Skeletal muscle cell (primary cell): Measurements from ENCODE around the gene HTRA3.

Source experiments
- DNase-seq: peaks from one replicate; pipeline ENCODE4 v3.0.0-alpha.2; 2010; ENCODE audit warnings: low read depth
- H3K4me3 ChIP-seq: 2 replicates; pipeline ENCODE4 v1.5.1; 2011; ENCODE audit warnings: low read depth, mild to moderate bottlenecking, control low read depth, low read length, moderate library complexity

Gene HTRA3

DNA sequence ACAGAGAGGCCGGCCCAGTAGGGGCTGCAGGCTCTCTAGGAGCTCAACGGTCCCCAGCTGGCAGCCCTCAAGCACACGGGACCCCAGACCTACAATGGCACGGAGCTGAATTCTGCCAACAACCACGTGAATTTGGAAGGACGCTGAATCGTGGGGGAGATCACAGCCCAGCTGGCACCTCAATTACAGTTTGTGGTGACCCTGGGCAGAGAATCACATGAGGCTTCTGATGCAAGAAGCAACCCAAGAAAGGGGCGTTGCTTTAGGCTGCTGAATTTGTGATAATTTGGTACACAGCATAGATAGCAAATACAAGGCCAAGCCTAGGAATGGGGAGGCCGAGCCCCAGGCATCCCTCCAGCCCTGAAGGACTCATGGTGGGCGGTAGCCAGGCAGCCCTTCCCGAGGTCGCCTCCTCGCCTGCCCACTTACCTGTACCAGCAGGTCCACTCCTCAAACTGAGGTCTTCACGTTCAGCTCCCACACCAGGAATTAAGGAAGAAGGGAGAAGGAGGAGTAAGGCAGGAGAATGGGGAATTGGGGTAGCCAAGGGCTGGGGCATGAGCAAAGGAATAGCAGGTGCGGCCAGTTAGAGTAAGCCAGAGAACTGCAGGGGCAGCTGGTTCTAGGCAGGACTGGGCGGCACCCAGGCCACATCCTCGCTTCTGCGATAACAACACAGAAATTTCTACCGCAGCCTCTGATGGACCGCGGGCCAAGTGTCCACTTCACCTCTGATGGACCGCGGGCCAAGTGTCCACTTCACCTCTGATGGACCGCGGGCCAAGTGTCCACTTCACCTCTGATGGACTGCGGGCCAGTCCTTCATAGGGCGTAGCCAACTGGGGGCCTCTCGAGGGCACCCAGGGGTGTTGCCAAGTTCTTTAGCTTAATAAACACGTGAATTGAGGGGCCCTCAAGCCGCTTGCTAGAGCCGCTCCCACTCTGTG, 23.4 kb upstream of the HTRA3 start:
- H3K4me3 ChIP-seq, result no peak overlapping the region
- no peak for DNase-seq

DNA sequence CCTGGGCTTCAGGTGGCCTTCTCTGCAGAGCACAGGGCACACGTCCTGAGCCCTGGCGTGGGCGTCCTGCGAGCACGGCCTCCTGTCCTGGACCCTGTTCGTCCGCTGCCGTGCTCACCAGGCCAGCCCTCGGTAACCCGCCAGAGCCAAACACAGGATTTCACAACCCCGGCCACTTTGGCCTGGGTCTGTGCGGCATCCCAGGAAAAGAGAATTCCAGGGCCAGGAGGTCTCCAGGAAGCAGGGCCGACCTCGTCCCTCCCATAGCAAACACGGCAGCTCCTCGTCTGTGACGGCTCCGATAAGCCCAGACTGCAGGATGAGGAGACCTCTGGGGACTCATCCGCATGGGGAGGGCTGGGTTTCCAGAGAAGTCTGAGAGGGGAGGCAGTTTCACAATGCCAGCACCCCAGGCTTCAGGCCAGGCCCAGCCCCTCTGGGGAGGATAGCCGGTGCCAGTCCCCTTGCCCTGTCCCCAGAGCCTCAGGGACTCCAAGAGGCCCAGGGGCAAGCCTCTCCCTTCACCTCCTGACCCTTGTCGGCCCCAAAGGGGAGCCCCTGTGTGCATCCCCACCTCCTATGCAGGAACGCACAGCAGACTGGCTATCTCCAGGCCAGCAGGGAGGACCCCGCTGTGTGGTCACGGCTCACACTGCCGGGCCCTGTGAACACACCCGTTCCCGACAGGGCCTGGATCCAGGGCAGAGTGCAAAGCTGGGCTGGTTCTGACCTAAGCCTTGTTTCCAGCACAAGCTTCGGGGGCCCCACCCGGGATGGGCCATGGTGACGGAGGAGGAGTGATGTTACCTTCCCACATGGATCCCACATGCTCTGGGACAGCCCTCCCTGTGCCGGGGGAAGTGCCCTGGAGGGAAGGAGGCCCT, 22.3 kb upstream of the HTRA3 start:
- no peak for DNase-seq
- H3K4me3 ChIP-seq, result no peak overlapping the region

DNA sequence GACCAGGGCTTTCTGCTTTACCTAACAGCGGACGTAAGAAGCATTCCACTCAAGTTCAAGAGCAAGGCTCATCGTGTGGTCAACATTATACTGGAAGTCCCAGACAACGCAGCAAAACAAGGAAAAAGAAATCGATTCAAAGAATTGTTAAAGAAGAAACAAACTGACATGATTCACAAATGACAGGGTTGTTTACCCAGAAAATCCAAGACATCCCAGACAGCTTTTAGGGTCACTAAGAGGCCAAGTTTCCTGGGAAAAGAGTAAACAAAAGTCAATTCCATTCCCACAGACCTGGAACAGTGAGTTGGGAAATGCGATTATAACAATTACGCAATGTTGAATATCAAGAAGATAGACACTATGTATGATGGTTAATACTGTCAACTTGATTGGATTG, 21.5 kb upstream of the HTRA3 start:
- H3K4me3 ChIP-seq, result no peak overlapping the region
- DNase-seq, result no peak

DNA sequence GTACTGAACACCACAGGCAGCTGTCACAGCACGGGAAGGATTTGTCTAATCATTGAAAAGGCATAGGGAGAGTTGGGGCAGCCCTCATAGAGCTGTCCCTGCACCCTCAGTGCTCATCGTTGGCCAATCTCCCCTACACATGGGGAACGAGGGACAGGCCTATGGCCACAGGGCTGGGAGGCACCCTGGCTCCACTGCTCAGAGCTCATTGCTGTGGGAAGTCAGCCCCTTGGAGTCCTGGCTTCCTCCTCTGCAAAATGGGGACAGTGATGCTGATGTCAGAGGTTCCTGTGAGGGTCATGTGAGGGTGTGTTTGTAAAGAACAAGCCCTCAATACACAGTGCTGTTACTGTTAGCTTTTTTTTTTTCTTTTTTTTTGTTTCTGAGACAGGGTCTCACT, 19.3 kb upstream of the HTRA3 start:
- no peak for DNase-seq
- no peak overlapping the region for H3K4me3 ChIP-seq

DNA sequence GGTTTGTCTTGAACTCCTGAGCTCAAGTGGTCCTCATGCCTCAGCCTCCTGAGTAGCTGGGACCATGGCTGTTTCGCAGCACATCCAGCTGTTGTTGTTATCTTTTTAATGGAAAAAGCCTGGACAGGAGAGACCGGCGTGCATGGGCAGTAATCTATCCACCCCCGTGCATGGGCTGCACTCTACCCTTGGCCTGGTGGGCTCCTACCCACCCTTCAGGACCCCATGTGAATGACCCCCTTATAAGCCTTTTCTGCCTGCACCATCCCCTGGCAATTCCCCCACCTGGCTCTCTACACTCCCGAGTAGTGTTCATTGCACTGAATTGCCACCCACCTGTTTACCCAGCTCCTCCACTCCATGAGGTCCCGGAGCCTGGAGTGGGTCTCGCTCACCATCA, 18.9 kb upstream of the HTRA3 start:
- H3K4me3 ChIP-seq, result no peak overlapping the region
- no peak for DNase-seq

DNA sequence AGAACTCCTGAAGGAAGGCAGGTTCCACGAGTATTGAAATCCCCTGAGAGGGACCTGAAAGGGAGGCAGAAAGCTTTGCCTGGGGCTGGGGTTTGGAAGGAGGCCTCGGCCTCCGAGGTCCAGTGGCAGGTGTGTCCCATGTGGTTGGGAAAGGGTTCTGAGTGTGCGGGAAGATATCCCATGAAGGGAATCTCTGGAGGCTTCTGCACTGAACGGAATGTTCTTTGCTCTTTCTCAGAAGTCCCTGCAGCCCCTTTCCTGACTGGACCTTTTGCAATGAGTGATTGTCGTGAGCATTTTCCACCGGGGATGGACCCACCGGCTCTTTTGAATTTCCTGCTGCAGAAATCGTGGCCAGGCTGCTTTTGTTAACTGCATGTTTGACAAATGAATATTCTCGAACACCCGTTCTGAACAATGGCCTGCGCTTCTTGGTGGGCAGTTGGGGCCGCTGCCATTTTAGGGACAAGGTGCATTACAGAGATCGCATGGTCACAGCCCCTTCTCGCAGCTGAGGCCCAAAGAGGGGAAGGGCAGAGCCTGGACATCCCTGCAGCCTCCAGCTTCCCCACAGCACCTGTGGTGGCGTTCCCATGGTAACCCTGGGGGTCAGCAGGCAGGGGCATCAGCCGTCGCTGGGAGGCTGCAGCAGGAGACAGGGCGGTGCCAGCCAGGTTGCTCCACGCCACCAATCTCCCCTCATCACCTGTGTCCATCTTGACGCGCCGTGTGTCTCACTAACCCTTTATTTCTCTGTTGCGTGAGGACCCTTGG, 18.3 kb upstream of the HTRA3 start:
- no peak overlapping the region for H3K4me3 ChIP-seq
- DNase-seq, result no peak

DNA sequence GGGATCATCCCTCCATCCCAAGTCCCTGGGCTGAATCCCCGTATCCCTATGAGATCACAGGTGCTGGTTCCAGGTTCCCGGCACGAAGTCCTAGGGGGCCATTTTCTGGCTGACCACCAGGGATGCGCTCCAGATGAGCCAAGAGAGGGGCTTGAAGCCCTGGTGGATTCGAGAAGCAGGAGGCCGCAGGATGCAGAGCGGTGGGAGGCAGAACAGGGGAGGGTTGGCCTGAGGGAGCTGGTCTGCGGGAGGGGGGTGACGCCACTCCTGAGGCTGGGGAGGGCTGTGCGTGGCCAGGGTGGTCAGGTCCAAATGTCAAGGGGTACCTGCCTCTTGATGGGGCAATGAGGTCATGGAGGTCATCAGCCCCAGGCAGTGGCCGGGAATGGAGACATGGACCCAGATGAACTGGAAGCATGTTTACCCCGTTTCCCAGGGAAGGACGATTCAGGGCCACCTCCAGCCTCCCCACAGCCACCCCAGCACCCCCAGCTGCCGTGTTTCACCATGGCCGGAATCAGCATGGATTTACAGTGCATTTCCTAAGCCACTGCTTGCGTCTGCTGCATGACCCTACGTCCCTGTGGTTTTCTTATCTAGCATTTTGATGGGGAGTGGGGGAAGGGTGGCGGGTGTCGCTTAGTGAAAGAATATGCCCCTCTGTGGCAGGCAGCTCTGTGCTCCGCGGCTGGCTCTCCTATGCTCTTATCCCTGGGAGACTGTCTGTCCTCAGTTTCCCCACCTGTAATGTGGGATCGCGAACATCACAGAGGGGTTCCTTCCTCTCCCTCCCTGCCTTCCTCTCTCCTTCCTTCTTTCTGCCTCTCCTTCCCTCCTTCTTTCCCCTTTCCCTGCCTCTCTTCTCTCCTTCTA, 17.0 kb upstream of the HTRA3 start:
- DNase-seq, result no peak
- H3K4me3 ChIP-seq, result no peak overlapping the region

DNA sequence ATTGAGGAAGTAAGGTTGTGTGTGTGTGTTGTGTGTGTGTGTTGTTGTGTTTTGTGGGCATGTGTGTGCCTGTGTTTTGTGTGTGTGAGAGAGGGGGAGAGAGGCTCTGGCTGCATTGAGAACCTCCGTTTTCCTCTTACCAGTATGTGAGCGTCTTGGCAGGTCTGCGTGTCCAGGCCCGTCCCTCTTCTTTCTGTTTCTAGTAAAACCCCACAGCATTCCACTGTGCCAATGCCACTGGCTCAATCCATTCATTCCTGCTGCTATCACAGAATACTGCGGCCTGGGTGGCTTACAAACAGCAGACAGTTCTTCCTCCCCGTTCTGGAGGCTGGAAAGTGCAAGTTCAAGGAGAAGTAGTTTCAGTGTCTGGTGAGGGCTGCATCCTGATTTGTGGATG, 15.5 kb upstream of the HTRA3 start:
- no peak for DNase-seq

DNA sequence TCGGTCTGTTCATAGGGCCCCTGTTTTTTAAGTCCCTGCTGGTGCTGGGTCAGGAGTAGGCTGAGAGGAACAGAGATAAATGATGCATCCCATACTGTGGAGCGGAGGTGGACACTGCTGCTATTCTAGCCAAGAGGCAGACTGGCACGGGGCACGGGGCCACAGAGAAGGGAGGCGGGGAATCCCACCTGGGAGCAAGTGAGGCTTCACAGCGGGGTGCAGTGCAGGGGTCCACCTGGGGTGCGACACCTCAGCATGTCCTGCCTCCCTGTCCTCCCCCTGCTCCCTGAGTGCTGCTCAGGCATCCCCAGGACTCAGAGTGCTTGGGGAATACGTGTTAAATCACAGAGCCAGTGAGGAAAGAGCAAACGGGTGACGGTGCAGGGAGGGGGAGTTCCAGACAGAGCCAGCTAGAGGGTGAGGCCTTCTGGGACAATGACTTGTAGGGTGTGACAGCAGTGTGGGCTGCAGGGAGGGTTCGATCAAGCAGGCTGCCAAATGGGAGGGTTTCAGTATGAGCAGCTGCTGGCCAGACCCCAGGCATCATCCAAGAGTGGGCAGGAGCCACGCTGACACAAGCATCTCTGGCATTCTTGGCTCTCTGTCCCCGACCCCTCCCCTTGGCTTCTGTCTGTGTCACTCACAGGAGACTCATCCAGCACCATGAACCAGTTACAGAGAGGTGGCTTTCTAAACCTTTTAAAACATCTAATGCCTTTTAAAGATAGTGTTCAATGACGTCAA, 13.7 kb upstream of the HTRA3 start:
- peak; percentile 59 for DNase-seq
- no peak overlapping the region for H3K4me3 ChIP-seq

More for the DNA sequence above, 15.5 kb upstream of the HTRA3 start:
- no peak overlapping the region for H3K4me3 ChIP-seq

DNA sequence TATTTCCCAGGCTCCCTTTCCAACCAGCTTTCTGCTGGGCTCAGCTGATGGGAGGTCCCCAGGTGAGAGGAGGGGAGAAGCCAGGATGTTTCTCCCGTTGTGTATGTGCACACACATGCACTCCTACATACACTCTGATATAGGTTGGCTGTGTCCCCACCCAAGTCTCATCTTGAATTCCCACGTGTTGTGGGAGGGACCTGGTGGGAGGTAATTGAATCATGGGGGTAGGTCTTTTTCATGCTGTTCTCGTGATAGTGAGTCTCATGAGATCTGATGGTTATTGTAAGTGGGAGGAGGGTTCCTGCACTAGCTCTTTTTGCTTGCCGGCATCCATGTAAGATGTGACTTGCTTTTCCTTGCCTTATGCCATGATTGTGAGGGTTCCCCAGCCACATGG, 11.7 kb upstream of the HTRA3 start:
- DNase-seq, result no peak
- H3K4me3 ChIP-seq, result no peak overlapping the region

DNA sequence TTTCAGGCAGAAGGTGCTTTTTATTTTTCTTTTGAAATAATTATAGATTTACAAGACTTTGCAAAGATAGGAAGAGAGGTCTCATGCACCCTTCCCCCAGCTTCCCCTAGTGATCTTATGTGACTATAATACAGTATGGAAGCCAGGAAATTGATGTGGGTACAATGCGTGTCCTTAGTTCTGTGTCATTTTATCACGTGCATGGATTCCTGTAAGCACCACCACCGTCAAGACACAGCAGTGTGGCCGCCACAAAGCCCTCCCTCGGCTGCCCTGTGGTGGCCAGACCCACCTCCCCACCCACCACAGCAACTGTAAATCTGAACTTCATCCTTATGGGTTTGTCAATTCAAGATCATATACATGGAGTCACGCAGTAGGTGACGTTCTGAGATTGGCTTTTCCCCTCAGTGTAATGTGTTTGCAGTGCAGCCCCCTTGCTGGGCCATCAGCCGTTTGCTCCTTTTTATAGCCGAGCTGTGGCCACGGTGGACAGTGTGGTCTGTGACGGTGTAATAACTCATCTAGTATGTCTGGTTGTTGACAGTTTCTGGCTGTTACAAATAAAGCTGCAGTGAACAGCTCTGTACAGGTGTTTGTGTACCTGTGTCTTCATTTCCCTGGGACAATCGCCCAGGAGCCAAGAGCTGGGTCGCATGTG, 10.9 kb upstream of the HTRA3 start:
- DNase-seq, result no peak
- no peak overlapping the region for H3K4me3 ChIP-seq

DNA sequence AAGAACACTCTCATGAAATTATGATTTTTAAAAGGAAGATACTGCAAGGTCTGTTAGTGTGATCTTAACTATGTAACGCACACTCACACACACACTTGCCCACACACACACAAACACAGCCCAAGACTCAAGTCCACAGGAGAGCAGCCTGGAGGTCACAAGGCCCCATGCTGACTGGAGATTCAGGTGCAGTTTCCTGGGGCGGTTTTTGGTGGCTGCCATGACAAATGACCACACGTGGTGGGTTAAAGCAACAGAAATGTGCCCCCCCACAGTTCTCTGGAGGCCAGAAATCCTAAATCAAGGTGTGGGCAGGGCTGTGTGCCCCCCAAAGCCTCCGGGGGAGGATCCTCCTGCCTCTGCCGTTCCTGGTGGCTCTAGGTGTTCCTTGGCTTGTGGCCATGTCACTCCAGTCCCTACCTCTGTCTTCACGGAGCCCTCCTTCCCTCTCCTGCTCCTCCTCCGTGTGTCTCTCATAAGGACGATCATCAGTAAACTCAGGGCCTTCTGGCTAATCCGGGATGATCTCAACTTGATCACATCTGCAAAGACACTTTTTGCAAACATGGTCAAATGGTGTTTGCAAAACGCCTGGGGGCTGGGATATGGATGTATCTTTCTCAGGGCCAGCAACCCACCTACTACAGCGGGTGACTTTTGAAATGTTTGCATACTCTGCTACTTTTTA, 9.7 kb upstream of the HTRA3 start:
- no peak overlapping the region for H3K4me3 ChIP-seq
- DNase-seq, result no peak

DNA sequence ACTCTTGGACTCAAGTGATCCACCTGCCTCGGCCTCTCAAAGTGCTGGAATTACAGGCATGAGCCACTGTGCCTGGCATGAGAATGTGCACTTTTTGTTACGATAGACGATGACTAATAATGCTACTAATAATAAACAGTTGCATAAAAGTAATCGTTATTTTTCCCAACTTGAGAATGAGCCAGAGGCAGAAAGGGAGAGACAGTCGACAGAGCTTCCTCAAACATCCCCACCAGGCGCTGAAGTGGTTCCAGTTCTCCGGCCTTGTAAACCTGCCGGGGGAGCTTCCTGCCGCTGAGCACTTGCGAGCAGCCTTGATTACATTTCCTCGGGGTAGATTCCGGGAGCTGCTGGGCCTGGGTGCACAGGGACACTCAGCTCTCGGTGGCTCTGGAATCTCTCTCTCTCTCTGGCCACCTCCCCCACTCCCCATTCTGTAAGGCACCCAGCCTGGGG, 8.9 kb upstream of the HTRA3 start:
- DNase-seq, result peak; percentile 23
- no peak overlapping the region for H3K4me3 ChIP-seq

DNA sequence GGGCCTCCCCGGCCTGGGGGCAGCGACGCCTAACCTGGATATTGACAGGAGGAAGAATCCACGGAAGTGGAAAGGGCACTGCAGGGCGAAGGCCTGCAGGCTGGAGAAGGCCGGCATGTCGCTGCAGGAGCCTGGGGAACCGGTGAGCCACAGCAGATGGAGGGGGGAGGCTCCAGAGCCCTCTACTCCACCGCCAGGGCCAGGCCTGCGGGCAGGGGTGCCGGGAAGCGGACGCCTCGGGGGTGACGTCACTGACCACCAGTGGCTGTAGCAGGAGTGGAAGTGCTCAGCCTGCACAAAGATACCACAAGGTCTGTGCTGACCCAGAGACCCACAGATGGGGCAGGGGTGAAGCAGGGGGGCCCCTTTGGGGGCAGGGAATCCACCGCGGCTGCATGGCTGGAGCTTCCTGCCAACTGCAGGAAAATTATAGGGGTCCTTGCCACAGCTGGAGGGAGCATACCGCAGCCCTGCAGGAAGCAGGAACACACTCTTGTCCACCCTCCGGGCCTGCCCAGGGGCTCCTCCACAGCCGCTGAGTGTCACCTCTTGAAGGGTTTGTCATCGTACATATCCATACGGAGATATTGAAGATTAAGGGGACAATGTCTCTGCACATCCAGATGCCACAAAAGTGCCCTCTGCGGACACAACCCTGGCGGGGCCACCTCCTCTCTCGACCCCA, 7.6 kb upstream of the HTRA3 start:
- no peak overlapping the region for H3K4me3 ChIP-seq
- DNase-seq, result no peak

DNA sequence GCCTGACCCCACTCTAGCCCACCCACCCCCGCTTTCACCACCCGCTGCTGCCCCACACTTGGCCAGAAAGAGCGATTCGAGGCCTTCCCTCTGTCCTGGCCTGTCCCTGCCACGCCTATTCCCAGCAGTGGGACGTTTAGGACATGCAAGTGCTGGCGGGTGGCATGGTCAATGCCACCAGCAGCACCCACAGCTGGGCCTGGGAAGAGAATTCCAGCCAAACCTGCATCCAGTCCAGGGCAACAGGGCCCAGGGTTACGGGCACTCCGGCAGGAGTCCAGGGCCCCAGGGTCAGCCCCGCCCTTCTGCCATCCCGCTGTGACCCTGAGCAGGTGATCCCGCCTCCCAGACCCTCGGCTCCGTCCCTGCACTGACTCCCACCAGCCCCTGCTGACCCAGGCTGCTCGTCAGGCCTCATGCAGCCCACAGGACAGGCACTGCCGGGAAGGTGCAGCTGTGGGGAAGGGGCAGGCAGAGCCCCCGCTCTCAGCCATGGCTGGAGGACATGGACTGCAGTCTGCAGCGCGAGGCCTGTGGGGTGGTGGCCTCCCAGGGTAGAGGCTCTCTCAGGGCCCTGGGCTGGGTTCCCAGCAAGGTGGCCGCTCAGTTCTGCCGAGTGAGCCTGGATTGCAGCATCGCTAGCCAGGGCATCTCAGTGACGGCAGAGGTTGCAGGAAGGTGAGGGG, 6.8 kb upstream of the HTRA3 start:
- no peak overlapping the region for H3K4me3 ChIP-seq
- DNase-seq, result no peak

DNA sequence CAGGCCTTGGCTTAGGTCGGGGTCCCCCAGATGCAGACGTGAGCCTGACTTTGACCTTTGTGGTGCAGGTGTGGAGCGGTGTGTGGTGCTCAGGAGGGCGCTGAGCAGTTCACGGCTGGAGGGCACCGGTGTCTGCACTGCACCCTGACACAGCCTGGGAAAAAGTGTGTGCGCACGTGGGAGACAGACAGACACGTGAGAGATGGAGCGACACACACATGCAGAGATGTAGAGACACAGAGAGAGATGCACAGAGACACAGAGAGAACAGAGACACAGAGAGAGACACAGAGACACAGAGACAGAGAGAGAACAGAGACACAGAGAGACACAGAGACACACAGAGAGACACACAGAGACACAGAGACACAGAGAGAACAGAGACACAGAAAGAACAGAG, 6.2 kb upstream of the HTRA3 start:
- DNase-seq, result no peak

More for the DNA sequence above, 6.2 kb upstream of the HTRA3 start:
- H3K4me3 ChIP-seq, result no peak overlapping the region
